ENCODE data around the gene CHST8.
"Not testable (repeated sequence)": the region's sequence is repeated elsewhere in the genome, so short reads cannot be mapped to it uniquely, and the experiment has no call there.

Gene CHST8

DNA sequence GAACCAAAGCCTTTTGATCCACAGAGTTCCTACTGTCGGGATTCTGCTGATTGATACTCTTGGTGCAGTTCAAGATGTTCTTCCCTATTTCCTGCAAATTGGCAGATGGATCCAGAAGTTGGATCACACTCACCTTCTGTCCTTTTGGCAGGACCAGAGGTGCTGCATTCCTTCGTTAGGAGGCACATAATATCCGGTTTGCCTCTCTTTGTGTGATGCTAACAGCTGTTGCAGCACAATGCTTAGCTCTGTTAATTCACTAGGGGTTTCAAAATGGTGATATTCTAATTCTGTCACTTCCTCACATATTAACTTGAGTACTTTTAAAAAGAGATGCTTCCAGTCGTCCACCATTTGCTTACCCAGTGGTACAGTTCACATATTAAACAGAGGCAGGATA is 15.2 kb upstream of the CHST8 start:
- H3K4me3 ChIP-seq (ENCODE audit: low read depth, low read length), result no peak overlapping the region
- TF ChIP-seq, protein P1, sequence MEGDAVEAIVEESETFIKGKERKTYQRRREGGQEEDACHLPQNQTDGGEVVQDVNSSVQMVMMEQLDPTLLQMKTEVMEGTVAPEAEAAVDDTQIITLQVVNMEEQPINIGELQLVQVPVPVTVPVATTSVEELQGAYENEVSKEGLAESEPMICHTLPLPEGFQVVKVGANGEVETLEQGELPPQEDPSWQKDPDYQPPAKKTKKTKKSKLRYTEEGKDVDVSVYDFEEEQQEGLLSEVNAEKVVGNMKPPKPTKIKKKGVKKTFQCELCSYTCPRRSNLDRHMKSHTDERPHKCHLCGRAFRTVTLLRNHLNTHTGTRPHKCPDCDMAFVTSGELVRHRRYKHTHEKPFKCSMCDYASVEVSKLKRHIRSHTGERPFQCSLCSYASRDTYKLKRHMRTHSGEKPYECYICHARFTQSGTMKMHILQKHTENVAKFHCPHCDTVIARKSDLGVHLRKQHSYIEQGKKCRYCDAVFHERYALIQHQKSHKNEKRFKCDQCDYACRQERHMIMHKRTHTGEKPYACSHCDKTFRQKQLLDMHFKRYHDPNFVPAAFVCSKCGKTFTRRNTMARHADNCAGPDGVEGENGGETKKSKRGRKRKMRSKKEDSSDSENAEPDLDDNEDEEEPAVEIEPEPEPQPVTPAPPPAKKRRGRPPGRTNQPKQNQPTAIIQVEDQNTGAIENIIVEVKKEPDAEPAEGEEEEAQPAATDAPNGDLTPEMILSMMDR (IDR thresholded peaks at IDR 0.05; ENCODE audit: borderline replicate concordance, insufficient read depth, low read depth, low read length), result no peak

DNA sequence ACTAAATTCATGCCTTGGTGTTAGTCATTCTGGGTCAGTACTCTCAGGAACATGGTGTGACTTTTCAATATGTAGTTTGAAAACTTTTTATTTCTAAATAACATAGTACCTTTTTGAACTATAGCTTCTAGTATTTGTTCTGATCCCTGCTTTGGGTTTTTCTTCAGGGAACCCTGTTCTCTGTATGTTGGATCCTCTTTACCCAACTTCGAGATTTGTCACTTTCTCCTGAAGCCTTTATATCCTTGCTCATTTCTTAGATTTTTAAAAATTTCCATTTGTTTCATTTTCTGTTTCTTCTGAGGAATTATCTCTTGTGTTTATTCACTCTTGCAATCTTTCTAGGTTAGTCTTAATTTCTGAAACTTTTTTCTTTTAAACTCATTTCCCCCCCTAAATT is 12.4 kb upstream of the CHST8 start:
- TF ChIP-seq, protein P1 (IDR thresholded peaks at IDR 0.05; ENCODE audit: borderline replicate concordance, insufficient read depth, low read depth, low read length), result no peak
- H3K4me3 ChIP-seq (ENCODE audit: low read depth, low read length), result no peak overlapping the region

DNA sequence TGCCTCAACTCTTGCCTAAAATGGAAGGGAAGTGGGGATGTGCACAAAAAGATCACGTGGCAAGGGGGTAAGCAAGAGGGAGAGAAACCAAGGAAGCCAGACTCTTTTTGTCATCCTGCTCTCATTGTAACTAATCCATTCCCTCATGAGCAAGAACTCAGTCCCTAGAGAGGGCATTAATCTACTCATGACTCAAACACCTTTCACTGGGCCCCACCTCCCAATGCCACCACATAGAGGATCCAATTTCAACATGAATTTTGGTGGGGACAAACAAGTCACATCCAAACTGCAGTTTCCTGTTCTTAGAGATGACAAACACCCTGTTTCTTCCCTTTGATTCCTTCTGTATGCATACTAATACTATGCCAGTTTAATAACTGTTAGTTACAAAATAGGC is 11.2 kb upstream of the CHST8 start:
- TF ChIP-seq, protein P1 (IDR thresholded peaks at IDR 0.05; ENCODE audit: borderline replicate concordance, insufficient read depth, low read depth, low read length), result no peak
- no peak overlapping the region for H3K4me3 ChIP-seq (ENCODE audit: low read depth, low read length)

DNA sequence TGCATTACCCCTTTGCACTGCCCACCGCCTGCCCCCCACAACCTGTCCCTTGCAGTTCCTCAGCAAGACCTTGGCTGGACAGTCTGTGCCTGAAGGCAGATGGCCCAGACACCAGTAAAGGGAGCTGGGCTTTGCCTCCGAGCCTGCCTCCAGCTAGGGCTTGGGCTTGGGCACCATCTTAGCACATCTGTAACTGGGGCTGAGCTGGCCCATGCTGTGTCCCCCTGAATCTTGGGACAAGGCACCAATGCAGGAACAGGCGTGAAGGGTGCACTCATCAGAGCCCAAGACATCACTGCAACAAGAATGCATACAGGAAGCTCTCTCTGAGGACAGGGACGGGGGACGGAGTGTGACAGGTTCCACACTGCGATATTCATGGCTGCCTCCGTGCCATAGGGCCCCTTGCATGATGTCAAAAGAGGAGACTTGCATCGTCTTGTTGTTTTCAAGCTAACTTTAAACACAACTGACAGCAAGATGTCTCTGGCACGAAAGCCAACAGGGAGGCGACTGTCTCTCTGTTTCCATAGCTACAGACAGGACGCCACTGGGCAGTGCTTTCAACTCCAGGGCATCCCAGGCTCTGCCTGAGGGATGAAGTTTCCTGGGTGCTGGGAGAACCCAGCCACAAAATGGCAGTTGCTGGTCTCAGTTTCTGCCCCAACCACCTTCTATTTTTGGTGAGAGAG is 8.7 kb upstream of the CHST8 start:
- no peak overlapping the region for H3K4me3 ChIP-seq (ENCODE audit: low read depth, low read length)
- TF ChIP-seq, protein P1 (IDR thresholded peaks at IDR 0.05; ENCODE audit: borderline replicate concordance, insufficient read depth, low read depth, low read length), result no peak

DNA sequence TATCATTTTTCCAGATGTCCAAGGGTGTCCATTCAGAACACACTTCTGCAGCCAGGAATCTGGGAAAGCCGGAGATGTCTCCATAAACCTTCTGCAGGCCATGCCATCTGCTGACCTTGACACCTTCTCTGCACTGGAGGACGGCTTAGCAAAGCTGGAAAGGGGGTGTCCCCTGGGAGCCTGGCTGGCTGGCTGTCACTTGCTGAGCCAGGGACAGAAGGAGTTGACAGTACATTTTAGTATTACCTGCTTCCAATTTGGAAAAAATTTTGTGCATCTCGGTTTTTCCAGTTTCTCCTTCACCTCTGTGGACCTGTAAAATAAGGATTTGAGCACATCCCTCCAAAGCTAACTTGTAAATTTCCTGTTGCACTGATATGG is 8.1 kb upstream of the CHST8 start:
- TF ChIP-seq, protein P1 (IDR thresholded peaks at IDR 0.05; ENCODE audit: borderline replicate concordance, insufficient read depth, low read depth, low read length), result no peak
- no peak overlapping the region for H3K4me3 ChIP-seq (ENCODE audit: low read depth, low read length)

DNA sequence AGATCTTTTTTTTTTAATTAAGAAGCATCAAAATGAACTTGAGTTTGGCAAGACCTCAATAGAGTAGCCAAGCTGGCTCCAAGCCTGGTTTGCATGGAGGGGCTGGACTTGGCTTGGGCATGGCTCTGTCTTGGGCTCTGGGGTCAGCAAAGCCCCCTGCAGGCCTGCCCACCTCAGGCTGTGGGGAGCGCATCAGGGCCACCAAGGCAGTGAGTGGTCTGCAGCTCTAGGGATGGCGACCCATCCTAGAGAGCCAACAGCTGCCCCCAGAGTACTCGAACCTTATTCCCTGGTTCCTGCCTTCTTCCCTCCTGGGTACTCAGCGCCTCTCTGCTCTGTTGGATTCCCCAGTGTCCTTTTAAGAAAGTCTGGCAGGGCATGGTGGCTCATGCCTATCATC is 5.4 kb upstream of the CHST8 start:
- H3K4me3 ChIP-seq (ENCODE audit: low read depth, low read length), result no peak overlapping the region
- TF ChIP-seq, protein P1 (IDR thresholded peaks at IDR 0.05; ENCODE audit: borderline replicate concordance, insufficient read depth, low read depth, low read length), result no peak

DNA sequence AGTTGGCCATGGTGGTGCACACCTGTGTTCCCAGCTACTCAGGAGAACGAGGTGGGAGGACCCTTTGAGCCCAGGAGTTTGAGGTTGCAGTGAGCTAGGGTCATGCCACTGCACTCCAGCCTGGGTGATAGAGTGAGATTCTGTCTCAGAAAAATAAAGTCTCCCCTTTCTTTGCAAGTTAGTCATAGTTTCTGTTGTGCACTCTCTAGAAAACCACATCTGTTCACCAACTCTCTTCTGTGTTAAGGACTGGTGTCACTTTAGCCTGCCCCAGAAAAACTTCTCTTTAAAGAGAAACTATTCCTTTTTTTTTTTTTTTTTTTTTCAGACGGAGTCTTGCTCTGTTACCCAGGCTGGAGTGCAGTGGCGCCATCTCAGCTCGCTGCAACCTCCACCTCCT is 4.9 kb upstream of the CHST8 start:
- no peak overlapping the region for H3K4me3 ChIP-seq (ENCODE audit: low read depth, low read length)
- TF ChIP-seq, protein P1 (IDR thresholded peaks at IDR 0.05; ENCODE audit: borderline replicate concordance, insufficient read depth, low read depth, low read length), result no peak

DNA sequence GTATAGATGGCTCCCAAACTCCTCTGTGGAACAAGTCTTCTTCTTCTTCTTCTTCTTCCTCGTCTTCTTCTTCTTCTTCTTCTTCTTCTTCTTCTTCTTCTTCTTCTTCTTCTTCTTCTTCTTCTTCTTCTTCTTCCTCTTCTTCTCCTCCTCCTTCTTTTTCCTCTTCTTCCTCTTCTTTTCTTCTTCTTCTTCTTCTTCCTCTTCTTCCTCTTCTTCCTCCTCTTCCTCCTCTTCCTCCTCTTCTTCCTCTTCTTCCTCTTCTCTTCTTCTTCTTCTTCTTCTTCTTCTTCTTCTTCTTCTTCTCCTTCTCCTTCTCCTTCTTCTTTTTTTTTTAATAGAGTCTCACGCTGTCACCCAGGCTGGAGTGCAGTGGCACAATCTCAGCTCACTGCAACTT is 3.4 kb upstream of the CHST8 start:
- H3K4me3 ChIP-seq (ENCODE audit: low read depth, low read length), result not testable (repeated sequence)

All from GM12875 (cell line).